ENCODE data around the gene BNIP3. TPM values are rescaled to one million over a fixed set of nuclear protein-coding genes. Genes with fewer than 3 reads are reported as not detected.

The BNIP3 gene
- total RNA-seq, 1 experiment from 2014 or later: 37.5 TPM

GRCh38 chr10:131978851-131979250 is 2.9 kb downstream of the BNIP3 start:
- TF ChIP-seq CEBPB (IDR thresholded peaks at IDR 0.05; ENCODE audit: low read depth): no peak
- no peak for TF ChIP-seq TCF7L2 (IDR thresholded peaks at IDR 0.05; ENCODE audit: borderline replicate concordance, extremely low read depth, insufficient read depth, insufficient read length)
- no peak for TF ChIP-seq ZNF274 (IDR thresholded peaks at IDR 0.05; ENCODE audit: low read depth, low read length)
- TF ChIP-seq CBX3 (IDR thresholded peaks at IDR 0.05; ENCODE audit: low read depth): no peak
- H3K36me3 ChIP-seq (ENCODE audit: control insufficient read depth in 1 of 2, insufficient read depth in 2 of 2, low read length in 2 of 2): no peaks in the 10 kb centered on the region; a peak in 1 of 4 replicates
- ChIA-PET POLR2A (no interaction called here), RAD21 (ENCODE audit: low non-redundant PET in 1 of 2, low total read pairs in 2 of 2, uncharacterized antibody in 2 of 2, unreplicated experiment in 2 of 2) (no interaction called here), CTCF (no interaction called here)
- intact Hi-C loops (cut with micrococcal nuclease): no loop called here
- no peak overlapping the region for H2AFZ ChIP-seq (ENCODE audit: low read depth, low read length, poor library complexity, severe bottlenecking)
- peaks cover 52% of the 10 kb centered on the region for H3K79me2 ChIP-seq (ENCODE audit: insufficient read depth, low read length)
- H3K4me1 ChIP-seq (ENCODE audit: control insufficient read depth in 1 of 2, insufficient read depth in 2 of 2, low read length in 2 of 2): peaks cover 0 to 5% of the 10 kb centered on the region in 2 experiments; a peak in 2 of 4 replicates
- DNase-seq (ENCODE audit: low read depth, low spot score) (no peak), ATAC-seq (no peak)
- H3K4me3 ChIP-seq (replicated peaks in 1 of 2; ENCODE audit: low read depth in 1 of 2, low read length in 2 of 2): no peak overlapping the region
- no TSS peak for BruUV-seq (replicated peaks)
- no peaks in the 10 kb centered on the region for H3K27me3 ChIP-seq (ENCODE audit: insufficient read depth, low read length)
- no peak overlapping the region for H3K9ac ChIP-seq (ENCODE audit: low read length)
- H3K9me2 ChIP-seq (ENCODE audit: insufficient read depth): no peaks in the 10 kb centered on the region
- no peak overlapping the region for H3K27ac ChIP-seq (ENCODE audit: low read depth, low read length)
- no peaks in the 10 kb centered on the region for H4K20me1 ChIP-seq (ENCODE audit: insufficient read depth)
- H3K9me3 ChIP-seq (ENCODE audit: control insufficient read depth in 1 of 2, insufficient read depth in 1 of 2, low read depth in 1 of 2, low read length in 2 of 2): no peaks in the 10 kb centered on the region
- no peak overlapping the region for H3K4me2 ChIP-seq (ENCODE audit: low read length)

DNA sequence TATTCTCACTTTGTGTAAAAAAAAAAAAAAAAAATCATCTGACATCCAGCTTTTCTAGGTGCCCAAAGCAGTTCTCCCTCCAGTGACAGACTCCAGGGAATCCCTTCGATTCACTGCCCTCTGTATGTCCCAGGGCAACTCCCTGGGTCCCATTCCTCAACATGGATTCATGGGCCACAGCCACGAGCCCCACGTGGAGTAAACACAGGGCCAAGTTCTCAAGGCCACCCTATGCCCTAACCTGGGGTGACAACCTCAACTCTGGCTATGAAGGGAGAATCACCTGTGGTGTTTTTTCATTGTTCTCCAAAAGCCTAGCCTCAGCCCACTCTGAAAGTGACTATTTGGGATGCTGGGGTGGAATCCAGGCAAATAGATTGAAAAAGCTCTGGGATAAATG is 3.4 kb downstream of the BNIP3 start:
- ATAC-seq: no peak
- H3K36me3 ChIP-seq (ENCODE audit: control insufficient read depth in 1 of 2, insufficient read depth in 2 of 2, low read length in 2 of 2): no peaks in the 10 kb centered on the region; a peak in 1 of 4 replicates
- no peaks in the 10 kb centered on the region for H4K20me1 ChIP-seq (ENCODE audit: insufficient read depth)
- no peak overlapping the region for H3K9ac ChIP-seq (ENCODE audit: low read length)
- H3K4me1 ChIP-seq (ENCODE audit: control insufficient read depth in 1 of 2, insufficient read depth in 2 of 2, low read length in 2 of 2): peaks cover 0 to 5% of the 10 kb centered on the region in 2 experiments; a peak in 2 of 4 replicates
- no peak overlapping the region for H3K27ac ChIP-seq (ENCODE audit: low read depth, low read length)
- H3K9me3 ChIP-seq (ENCODE audit: control insufficient read depth in 1 of 2, insufficient read depth in 1 of 2, low read depth in 1 of 2, low read length in 2 of 2): no peaks in the 10 kb centered on the region
- ChIA-PET CTCF (no interaction called here), RAD21 (ENCODE audit: low non-redundant PET in 1 of 2, low total read pairs in 2 of 2, uncharacterized antibody in 2 of 2, unreplicated experiment in 2 of 2) (no interaction called here), POLR2A (no interaction called here)
- DNase-seq (ENCODE audit: low read depth, low spot score): no peak
- no peaks in the 10 kb centered on the region for H3K9me2 ChIP-seq (ENCODE audit: insufficient read depth)
- BruUV-seq (replicated peaks): no TSS peak
- peaks cover 52% of the 10 kb centered on the region for H3K79me2 ChIP-seq (ENCODE audit: insufficient read depth, low read length)
- H3K4me2 ChIP-seq (ENCODE audit: low read length): no peak overlapping the region
- no peak overlapping the region for H2AFZ ChIP-seq (ENCODE audit: low read depth, low read length, poor library complexity, severe bottlenecking)
- H3K27me3 ChIP-seq (ENCODE audit: insufficient read depth, low read length): no peaks in the 10 kb centered on the region
- H3K4me3 ChIP-seq (replicated peaks in 1 of 2; ENCODE audit: low read depth in 1 of 2, low read length in 2 of 2): no peak overlapping the region
- intact Hi-C loops (cut with micrococcal nuclease): no loop called here
- TF ChIP-seq SRF (IDR thresholded peaks at IDR 0.05; ENCODE audit: low read depth) (no peak), POLR2AphosphoS5 (IDR thresholded peaks at IDR 0.05; ENCODE audit: low read depth, low read length) (no peak), SIN3A (IDR thresholded peaks at IDR 0.05; ENCODE audit: low read depth) (no peak), EGR1 (IDR thresholded peaks at IDR 0.05; ENCODE audit: low read depth) (no peak), ZFX (IDR thresholded peaks at IDR 0.05) (no peak), ZNF274 (IDR thresholded peaks at IDR 0.05; ENCODE audit: low read depth, low read length) (no peak), YY1 (IDR thresholded peaks at IDR 0.05; ENCODE audit: extremely low read depth, insufficient replicate concordance, low read depth, low read length) (no peak)

All from HCT116 (cell line).